ENCODE results near the gene FAM180A. TPM values are rescaled to one million over a fixed set of nuclear protein-coding genes. Genes with fewer than 3 reads are reported as not detected.

The FAM180A gene
- total RNA-seq, 2 donors from 2014 or later, result not detected

- WGBS, 2 experiments (ENCODE audit: insufficient coverage in 1 of 2, insufficient read length in 1 of 2), result 58 to 59% methylated on average over 4 of the region's 4 CpGs
- peaks cover 12% of the 10 kb centered on the region for H3K9me3 ChIP-seq (ENCODE audit: control insufficient read depth, low read length)
- no peak for TF ChIP-seq CTCF (conservative IDR thresholded peaks at IDR 0.05)
- H3K9ac ChIP-seq (ENCODE audit: extremely low read depth, low read length, poor library complexity, severe bottlenecking), result no peak overlapping the region
- no peak overlapping the region for H3K27ac ChIP-seq (ENCODE audit: low read depth, low read length)
- no peaks in the 10 kb centered on the region for H3K36me3 Mint-ChIP-seq (ENCODE audit: low read depth)
- no peak for DNase-seq
- no peaks in the 10 kb centered on the region for H3K27me3 Mint-ChIP-seq (ENCODE audit: insufficient read depth)
- peaks cover 5% of the 10 kb centered on the region for H3K4me1 ChIP-seq (ENCODE audit: control insufficient read depth, insufficient read depth, low read length)
- H3K4me3 Mint-ChIP-seq, result no peak overlapping the region
- H3K9me3 Mint-ChIP-seq, result peaks cover 16% of the 10 kb centered on the region
- H3K27me3 ChIP-seq (ENCODE audit: control insufficient read depth, insufficient read depth, low read length, poor library complexity, severe bottlenecking), result no peaks in the 10 kb centered on the region
- H3K4me1 Mint-ChIP-seq, result peaks cover 43% of the 10 kb centered on the region
- H3K27ac Mint-ChIP-seq, result no peak overlapping the region
- no peak overlapping the region for H3K4me3 ChIP-seq (ENCODE audit: low read length)
- H3K36me3 ChIP-seq (ENCODE audit: control insufficient read depth, insufficient read depth, low read length), result no peaks in the 10 kb centered on the region
These were observed 25.7 kb upstream of the FAM180A start for GRCh38 chr7:135774284-135774683.

GRCh38 chr7:135773464-135773863, 24.9 kb upstream of the FAM180A start:
- Mint-ChIP-seq H3K9me3 (peaks cover 12% of the 10 kb centered on the region), H3K36me3 (ENCODE audit: low read depth) (no peaks in the 10 kb centered on the region), H3K4me1 (peaks cover 49% of the 10 kb centered on the region), H3K4me3 (no peak overlapping the region), H3K27ac (no peak overlapping the region), H3K27me3 (ENCODE audit: insufficient read depth) (peaks cover 5% of the 10 kb centered on the region)
- TF ChIP-seq CTCF (conservative IDR thresholded peaks at IDR 0.05), result no peak
- 37 to 54% methylated on average over 3 to 5 of the region's 5 CpGs for WGBS, 2 experiments (ENCODE audit: insufficient coverage in 1 of 2, insufficient read length in 1 of 2)
- Histone ChIP-seq H3K27ac (ENCODE audit: low read depth, low read length) (peak overlapping the region; percentile 13), H3K36me3 (ENCODE audit: control insufficient read depth, insufficient read depth, low read length) (no peaks in the 10 kb centered on the region), H3K4me1 (ENCODE audit: control insufficient read depth, insufficient read depth, low read length) (peaks cover 5% of the 10 kb centered on the region), H3K27me3 (ENCODE audit: control insufficient read depth, insufficient read depth, low read length, poor library complexity, severe bottlenecking) (no peaks in the 10 kb centered on the region), H3K9me3 (ENCODE audit: control insufficient read depth, low read length) (peaks cover 11% of the 10 kb centered on the region), H3K4me3 (ENCODE audit: low read length) (no peak overlapping the region), H3K9ac (ENCODE audit: extremely low read depth, low read length, poor library complexity, severe bottlenecking) (no peak overlapping the region)
- DNase-seq, result no peak

GRCh38 chr7:135772639-135773222, 24.1 kb upstream of the FAM180A start:
- Histone ChIP-seq H3K9ac (ENCODE audit: extremely low read depth, low read length, poor library complexity, severe bottlenecking) (no peak overlapping the region), H3K9me3 (ENCODE audit: control insufficient read depth, low read length) (peaks cover 4% of the 10 kb centered on the region), H3K36me3 (ENCODE audit: control insufficient read depth, insufficient read depth, low read length) (no peaks in the 10 kb centered on the region), H3K4me1 (ENCODE audit: control insufficient read depth, insufficient read depth, low read length) (peaks cover 5% of the 10 kb centered on the region), H3K27me3 (ENCODE audit: control insufficient read depth, insufficient read depth, low read length, poor library complexity, severe bottlenecking) (no peaks in the 10 kb centered on the region), H3K4me3 (ENCODE audit: low read length) (no peak overlapping the region), H3K27ac (ENCODE audit: low read depth, low read length) (no peak overlapping the region)
- H3K9me3 Mint-ChIP-seq, result peaks cover 5% of the 10 kb centered on the region
- H3K4me3 Mint-ChIP-seq, result no peak overlapping the region
- no peak for TF ChIP-seq CTCF (conservative IDR thresholded peaks at IDR 0.05)
- no peak for DNase-seq
- no peaks in the 10 kb centered on the region for H3K36me3 Mint-ChIP-seq (ENCODE audit: low read depth)
- H3K27ac Mint-ChIP-seq, result peak overlapping the region; percentile 67
- WGBS, 2 experiments (ENCODE audit: insufficient coverage in 1 of 2, insufficient read length in 1 of 2), result 71 to 85% methylated on average over 5 to 8 of the region's 8 CpGs
- H3K4me1 Mint-ChIP-seq, result peaks cover 51% of the 10 kb centered on the region
- peaks cover 8% of the 10 kb centered on the region for H3K27me3 Mint-ChIP-seq (ENCODE audit: insufficient read depth)
